ENCODE results near the gene PNMA8B. TPM values are rescaled to one million over a fixed set of nuclear protein-coding genes. Genes with fewer than 3 reads are reported as not detected.

PNMA8B gene
- total and polyA plus RNA-seq, 9 donors, result 1.8 to 4.3 (median 3.5) TPM

DNA sequence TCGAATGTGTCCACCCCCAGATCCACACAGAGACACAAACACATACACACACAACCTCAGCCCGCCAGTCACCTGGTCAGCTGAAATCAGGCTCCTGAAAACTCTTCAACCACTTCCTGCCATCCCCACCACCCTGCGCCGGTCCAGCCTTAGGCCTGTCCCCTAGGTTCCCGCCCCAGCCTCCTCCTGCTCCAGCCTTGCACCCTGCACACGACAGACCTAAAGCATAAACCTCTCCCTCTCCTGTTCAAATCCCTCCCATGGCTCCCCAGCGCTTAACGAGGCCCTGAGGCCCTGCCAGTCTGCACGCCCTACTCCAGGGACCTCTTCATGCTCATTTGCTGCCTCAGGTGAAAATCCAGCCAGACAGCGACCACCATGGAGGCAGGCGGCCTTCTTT, 7.1 kb downstream of the PNMA8B start:
- WGBS (ENCODE audit: insufficient coverage), result 46% methylated on average over 9 of the region's 11 CpGs
- Histone ChIP-seq H3K27me3 (ENCODE audit: control insufficient read depth, insufficient read depth, low read length) (peaks cover 39% of the 10 kb centered on the region), H3K27ac (ENCODE audit: low read length) (no peak overlapping the region), H3K9me3 (replicated peaks; ENCODE audit: control insufficient read depth, low read depth, low read length) (no peaks in the 10 kb centered on the region), H3K4me3 (ENCODE audit: low read length) (no peak overlapping the region), H3K36me3 (ENCODE audit: control insufficient read depth, insufficient read depth, low read length) (no peaks in the 10 kb centered on the region), H3K4me1 (ENCODE audit: control insufficient read depth, insufficient read depth, low read length) (peaks cover 47% of the 10 kb centered on the region)
- peak; percentile 22 for DNase-seq

DNA sequence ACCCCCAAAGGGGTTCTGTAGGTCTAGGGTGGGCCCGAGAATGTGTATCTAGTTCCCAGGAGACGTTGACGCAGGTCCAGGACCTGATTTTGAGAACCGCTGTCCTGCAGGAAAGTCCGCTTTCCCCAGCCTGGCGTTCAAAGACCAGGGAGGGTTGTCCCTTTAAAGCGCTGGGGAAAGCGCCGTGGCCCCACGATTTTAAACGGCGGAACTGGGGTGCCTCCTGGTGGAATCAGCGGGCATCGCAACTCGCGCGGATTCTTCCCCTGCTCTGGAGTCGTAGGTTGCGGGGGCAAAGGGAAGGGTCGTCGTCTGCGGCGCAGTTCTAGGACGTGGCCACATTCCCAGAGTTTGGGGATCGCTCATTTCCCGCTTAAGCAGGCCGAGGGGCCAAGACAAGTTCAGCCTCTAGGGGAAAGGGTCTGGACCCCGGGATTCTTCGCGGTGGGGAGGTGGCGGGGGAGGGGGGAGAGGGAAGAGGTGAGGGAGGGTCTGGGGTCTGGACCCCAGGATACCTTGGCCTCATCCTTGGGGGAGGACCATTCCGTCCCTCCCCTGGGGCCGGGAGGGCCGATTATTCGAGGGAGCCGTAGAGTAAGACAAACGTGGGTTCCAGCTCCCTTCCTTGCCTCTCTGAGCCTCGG, 7.7 kb downstream of the PNMA8B start:
- under 1% methylated on average over 27 of the region's 38 CpGs for WGBS (ENCODE audit: insufficient coverage)
- peak; percentile 86 for DNase-seq
- peak overlapping the region; percentile 31 for H3K27ac ChIP-seq (ENCODE audit: low read length)
- H3K9me3 ChIP-seq (replicated peaks; ENCODE audit: control insufficient read depth, low read depth, low read length), result no peaks in the 10 kb centered on the region
- H3K27me3 ChIP-seq (ENCODE audit: control insufficient read depth, insufficient read depth, low read length), result peaks cover 36% of the 10 kb centered on the region
- no peaks in the 10 kb centered on the region for H3K36me3 ChIP-seq (ENCODE audit: control insufficient read depth, insufficient read depth, low read length)
- peaks cover 44% of the 10 kb centered on the region for H3K4me1 ChIP-seq (ENCODE audit: control insufficient read depth, insufficient read depth, low read length)
- H3K4me3 ChIP-seq (ENCODE audit: low read length), result peak overlapping the region; percentile 50

DNA sequence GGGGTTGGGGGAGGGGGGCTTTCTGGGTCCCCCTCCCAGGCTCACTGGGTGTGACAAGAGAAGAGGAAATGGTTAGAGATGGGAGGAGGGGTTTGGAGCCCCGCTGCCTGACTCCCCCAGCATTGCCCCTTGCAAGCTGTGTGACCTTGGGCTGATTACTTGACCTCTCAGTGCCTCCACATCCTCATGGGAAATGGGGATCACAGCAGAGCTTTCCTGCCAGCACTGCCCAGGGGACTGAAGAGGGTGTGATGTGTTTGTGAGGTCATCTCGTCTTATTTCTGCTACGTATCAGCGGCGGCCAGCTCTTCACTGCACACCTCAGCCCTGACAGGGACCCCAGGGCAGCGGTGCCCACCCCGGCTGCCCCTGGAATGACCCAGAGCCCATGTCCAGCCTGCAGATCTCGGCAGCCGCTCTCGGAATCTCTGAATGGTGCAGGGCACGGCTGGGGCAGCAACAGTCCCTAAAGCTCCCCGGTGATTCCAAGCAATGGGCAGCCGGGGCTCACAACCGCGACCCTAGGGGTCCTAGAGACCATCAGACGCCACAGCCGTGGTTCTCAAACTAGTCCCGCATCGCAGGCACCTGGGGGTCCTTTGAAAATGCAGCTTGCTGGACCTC, 8.4 kb downstream of the PNMA8B start:
- Histone ChIP-seq H3K4me1 (ENCODE audit: control insufficient read depth, insufficient read depth, low read length) (peaks cover 43% of the 10 kb centered on the region), H3K27ac (ENCODE audit: low read length) (peak overlapping the region; percentile 31), H3K27me3 (ENCODE audit: control insufficient read depth, insufficient read depth, low read length) (peaks cover 34% of the 10 kb centered on the region), H3K4me3 (ENCODE audit: low read length) (peak overlapping the region; percentile 50), H3K9me3 (replicated peaks; ENCODE audit: control insufficient read depth, low read depth, low read length) (no peaks in the 10 kb centered on the region), H3K36me3 (ENCODE audit: control insufficient read depth, insufficient read depth, low read length) (no peaks in the 10 kb centered on the region)
- peak; percentile 38 for DNase-seq
- WGBS (ENCODE audit: insufficient coverage), result 8% methylated on average over 18 of the region's 19 CpGs

DNA sequence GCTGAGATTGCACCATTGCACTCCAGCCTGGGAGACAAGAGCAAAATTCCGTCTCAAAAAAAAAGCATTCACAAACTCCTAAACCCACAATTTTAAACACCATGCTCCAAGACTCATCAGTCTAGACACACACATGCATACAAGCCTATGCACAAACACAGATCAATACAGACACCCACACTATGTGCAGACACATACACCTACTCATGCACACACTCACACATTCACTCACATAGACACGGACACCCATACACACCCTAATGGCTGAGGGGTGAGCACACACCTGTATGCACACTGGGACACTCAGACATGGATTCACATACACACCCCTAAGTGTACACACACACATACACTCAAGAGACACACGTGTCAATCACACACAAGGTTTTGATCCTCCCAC, 9.3 kb downstream of the PNMA8B start:
- H3K9me3 ChIP-seq (replicated peaks; ENCODE audit: control insufficient read depth, low read depth, low read length), result no peaks in the 10 kb centered on the region
- 86% methylated on average over 3 of the region's 3 CpGs for WGBS (ENCODE audit: insufficient coverage)
- H3K27ac ChIP-seq (ENCODE audit: low read length), result no peak overlapping the region
- no peak overlapping the region for H3K4me3 ChIP-seq (ENCODE audit: low read length)
- H3K36me3 ChIP-seq (ENCODE audit: control insufficient read depth, insufficient read depth, low read length), result no peaks in the 10 kb centered on the region
- peaks cover 48% of the 10 kb centered on the region for H3K4me1 ChIP-seq (ENCODE audit: control insufficient read depth, insufficient read depth, low read length)
- DNase-seq, result no peak
- H3K27me3 ChIP-seq (ENCODE audit: control insufficient read depth, insufficient read depth, low read length), result peaks cover 26% of the 10 kb centered on the region

DNA sequence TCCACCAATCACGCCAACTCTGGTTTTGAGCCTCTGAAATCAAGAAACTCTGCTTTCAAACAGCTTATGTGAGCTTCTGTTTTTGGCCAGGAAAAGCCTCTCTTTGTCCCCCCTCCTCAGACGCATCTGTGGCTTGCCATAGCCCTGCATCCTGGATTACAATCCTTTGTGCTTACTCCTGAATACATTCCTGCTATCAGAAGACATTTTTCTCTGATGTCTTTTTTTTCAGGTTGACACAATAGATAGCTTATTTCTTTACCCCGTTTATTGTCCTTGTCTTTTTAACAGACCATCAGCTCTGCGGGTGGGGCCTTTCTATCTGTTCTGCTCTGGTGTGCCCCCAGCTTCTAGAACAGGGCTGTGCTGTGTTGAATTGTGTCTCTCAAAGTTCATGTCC, 11.0 kb downstream of the PNMA8B start:
- H3K4me1 ChIP-seq (ENCODE audit: control insufficient read depth, insufficient read depth, low read length), result peaks cover 56% of the 10 kb centered on the region
- H3K27ac ChIP-seq (ENCODE audit: low read length), result no peak overlapping the region
- H3K9me3 ChIP-seq (replicated peaks; ENCODE audit: control insufficient read depth, low read depth, low read length), result no peaks in the 10 kb centered on the region
- peaks cover 19% of the 10 kb centered on the region for H3K27me3 ChIP-seq (ENCODE audit: control insufficient read depth, insufficient read depth, low read length)
- peak; percentile 35 for DNase-seq
- no peaks in the 10 kb centered on the region for H3K36me3 ChIP-seq (ENCODE audit: control insufficient read depth, insufficient read depth, low read length)
- no peak overlapping the region for H3K4me3 ChIP-seq (ENCODE audit: low read length)
- 41% methylated on average over 3 of the region's 4 CpGs for WGBS (ENCODE audit: insufficient coverage)

DNA sequence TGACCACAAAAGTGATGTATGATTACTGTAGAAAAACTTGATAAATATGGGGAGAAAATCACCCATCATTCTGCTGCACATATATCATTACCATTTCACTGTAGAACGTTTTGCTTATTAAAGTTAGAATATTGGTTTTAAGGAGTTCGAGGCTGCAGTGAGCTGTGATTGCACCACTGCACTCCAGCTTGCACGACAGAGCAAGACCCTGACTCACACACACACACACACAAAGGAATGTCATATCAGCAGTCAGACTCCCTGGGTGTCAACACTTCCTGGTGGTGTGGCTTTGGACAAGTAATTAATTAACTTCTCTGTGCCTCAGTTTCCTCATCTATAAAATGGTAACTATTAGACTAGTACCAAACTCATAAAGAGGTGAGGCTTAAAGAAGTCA, 13.0 kb downstream of the PNMA8B start:
- Histone ChIP-seq H3K4me1 (ENCODE audit: control insufficient read depth, insufficient read depth, low read length) (peaks cover 53% of the 10 kb centered on the region), H3K27ac (ENCODE audit: low read length) (peak overlapping the region; percentile 99), H3K27me3 (ENCODE audit: control insufficient read depth, insufficient read depth, low read length) (peaks cover 3% of the 10 kb centered on the region), H3K36me3 (ENCODE audit: control insufficient read depth, insufficient read depth, low read length) (no peaks in the 10 kb centered on the region), H3K4me3 (ENCODE audit: low read length) (no peak overlapping the region), H3K9me3 (replicated peaks; ENCODE audit: control insufficient read depth, low read depth, low read length) (no peaks in the 10 kb centered on the region)
- DNase-seq, result no peak
- no CpG with 5 or more reads among the region's 3 CpGs for WGBS (ENCODE audit: insufficient coverage)

DNA sequence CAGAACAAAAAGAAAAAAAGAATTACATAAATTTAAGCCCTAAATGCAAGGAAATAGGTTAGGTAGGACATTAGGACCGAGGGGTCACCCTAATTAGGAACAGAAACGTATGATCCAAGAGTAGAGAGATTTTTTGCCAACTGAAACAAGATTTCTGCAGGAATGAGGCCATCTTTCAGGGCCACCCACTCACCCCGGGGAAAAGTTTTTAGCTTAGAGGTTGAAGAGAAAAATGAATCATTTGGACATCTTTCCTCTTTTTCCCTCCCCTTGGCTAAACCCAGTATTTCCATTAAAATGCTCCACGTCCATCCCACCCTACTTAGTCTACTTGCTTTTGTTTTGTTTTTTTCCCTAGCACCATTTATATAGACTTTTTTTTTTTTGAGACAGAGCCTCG, 13.7 kb downstream of the PNMA8B start:
- WGBS (ENCODE audit: insufficient coverage), result 33% methylated on average over 1 of the region's 5 CpGs
- Histone ChIP-seq H3K4me3 (ENCODE audit: low read length) (no peak overlapping the region), H3K36me3 (ENCODE audit: control insufficient read depth, insufficient read depth, low read length) (no peaks in the 10 kb centered on the region), H3K27me3 (ENCODE audit: control insufficient read depth, insufficient read depth, low read length) (no peaks in the 10 kb centered on the region), H3K9me3 (replicated peaks; ENCODE audit: control insufficient read depth, low read depth, low read length) (no peaks in the 10 kb centered on the region), H3K27ac (ENCODE audit: low read length) (peak overlapping the region; percentile 99), H3K4me1 (ENCODE audit: control insufficient read depth, insufficient read depth, low read length) (peaks cover 47% of the 10 kb centered on the region)
- DNase-seq, result peak; percentile 98

DNA sequence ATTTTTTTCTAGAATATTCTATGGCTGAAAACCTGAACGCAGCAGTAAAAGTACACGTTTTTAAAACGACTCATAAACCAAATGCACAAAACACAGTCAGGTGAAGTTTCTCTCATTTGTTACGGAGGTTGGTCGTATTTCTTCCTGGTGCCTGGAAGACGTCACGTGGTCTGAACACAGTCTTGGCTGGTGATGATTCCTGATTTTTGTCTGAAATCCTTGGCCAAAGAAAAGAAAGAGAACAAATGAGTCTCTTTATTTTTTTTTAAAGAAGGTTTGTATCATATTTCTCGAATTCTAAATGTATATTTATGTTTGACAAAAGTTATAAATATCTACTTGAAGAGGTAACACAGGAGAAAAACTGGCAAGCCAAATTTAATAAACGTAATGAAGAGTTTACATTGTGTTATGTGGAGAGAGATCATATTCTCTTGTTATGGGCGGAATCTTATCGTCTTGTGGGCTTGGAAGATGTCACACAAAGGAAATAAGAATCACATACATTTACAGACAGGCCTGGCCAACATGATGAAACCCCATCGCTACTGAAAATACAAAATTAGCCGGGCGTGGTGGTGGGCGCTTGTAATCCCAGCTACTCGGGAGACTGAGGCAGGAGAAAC, 14.3 kb downstream of the PNMA8B start:
- Histone ChIP-seq H3K27me3 (ENCODE audit: control insufficient read depth, insufficient read depth, low read length) (no peaks in the 10 kb centered on the region), H3K4me1 (ENCODE audit: control insufficient read depth, insufficient read depth, low read length) (peaks cover 46% of the 10 kb centered on the region), H3K4me3 (ENCODE audit: low read length) (no peak overlapping the region), H3K27ac (ENCODE audit: low read length) (peak overlapping the region; percentile 99), H3K36me3 (ENCODE audit: control insufficient read depth, insufficient read depth, low read length) (no peaks in the 10 kb centered on the region), H3K9me3 (replicated peaks; ENCODE audit: control insufficient read depth, low read depth, low read length) (no peaks in the 10 kb centered on the region)
- 31% methylated on average over 4 of the region's 16 CpGs for WGBS (ENCODE audit: insufficient coverage)
- peak; percentile 91 for DNase-seq

DNA sequence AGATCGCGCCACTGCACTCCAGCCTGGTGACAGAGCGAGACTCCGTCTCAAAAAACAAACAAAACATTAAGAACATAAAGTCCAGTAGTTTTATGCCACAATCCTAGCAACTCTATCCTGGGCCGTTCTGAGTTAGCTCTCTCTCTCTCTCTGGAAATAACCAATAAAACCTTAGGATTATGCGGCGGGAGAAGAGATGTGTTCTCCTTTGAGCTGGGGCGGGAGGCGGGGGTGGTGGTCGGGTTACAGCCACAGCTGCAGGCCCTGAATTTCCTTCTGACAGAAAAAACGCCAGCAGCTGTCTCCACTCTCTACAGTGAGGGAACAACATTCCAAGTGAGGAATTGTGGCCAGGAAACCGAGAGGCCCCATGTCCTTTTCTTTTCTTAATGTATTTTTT, 15.3 kb downstream of the PNMA8B start:
- Histone ChIP-seq H3K4me3 (ENCODE audit: low read length) (peak overlapping the region; percentile 5), H3K9me3 (replicated peaks; ENCODE audit: control insufficient read depth, low read depth, low read length) (no peaks in the 10 kb centered on the region), H3K36me3 (ENCODE audit: control insufficient read depth, insufficient read depth, low read length) (no peaks in the 10 kb centered on the region), H3K27me3 (ENCODE audit: control insufficient read depth, insufficient read depth, low read length) (no peaks in the 10 kb centered on the region), H3K27ac (ENCODE audit: low read length) (peak overlapping the region; percentile 99), H3K4me1 (ENCODE audit: control insufficient read depth, insufficient read depth, low read length) (peaks cover 48% of the 10 kb centered on the region)
- DNase-seq, result peak; percentile 99
- no CpG with 5 or more reads among the region's 12 CpGs for WGBS (ENCODE audit: insufficient coverage)

DNA sequence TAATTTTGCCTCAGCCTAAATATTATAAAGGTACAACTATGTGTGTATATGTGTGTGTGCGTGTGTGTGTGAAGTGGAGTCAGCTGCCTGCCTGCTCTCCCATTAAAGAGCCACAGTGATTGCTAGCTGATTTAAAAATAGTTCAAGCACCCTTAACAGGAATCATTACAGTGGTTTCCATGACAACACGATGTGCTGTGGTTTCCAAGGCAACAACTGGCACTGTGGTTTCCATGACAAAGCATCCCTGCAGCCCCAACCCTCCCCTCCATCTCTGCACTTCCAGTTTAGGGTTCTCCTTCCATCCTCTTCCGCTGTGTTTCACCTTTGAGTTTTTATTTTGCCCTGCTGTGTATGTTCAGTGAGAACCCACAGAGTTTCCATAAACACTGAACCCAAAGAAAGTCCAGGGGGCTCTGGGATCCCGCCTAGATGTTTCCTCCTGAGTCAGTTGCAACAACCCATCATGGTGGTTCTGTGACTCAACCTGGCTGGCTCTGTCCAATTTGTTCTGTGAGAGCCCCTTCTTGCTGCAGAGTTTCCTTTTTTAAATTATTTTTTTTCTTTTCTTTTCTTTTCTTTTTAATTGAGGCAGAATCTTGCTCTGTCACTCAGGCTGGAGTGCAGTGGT, 17.2 kb downstream of the PNMA8B start:
- peak; percentile 84 for DNase-seq
- H3K9me3 ChIP-seq (replicated peaks; ENCODE audit: control insufficient read depth, low read depth, low read length), result no peaks in the 10 kb centered on the region

More for the DNA sequence above, 17.2 kb downstream of the PNMA8B start:
- H3K27ac ChIP-seq (ENCODE audit: low read length), result peak overlapping the region; percentile 79
- no peak overlapping the region for H3K4me3 ChIP-seq (ENCODE audit: low read length)
- no peaks in the 10 kb centered on the region for H3K27me3 ChIP-seq (ENCODE audit: control insufficient read depth, insufficient read depth, low read length)
- WGBS (ENCODE audit: insufficient coverage), result 47% methylated on average over 3 of the region's 4 CpGs
- H3K36me3 ChIP-seq (ENCODE audit: control insufficient read depth, insufficient read depth, low read length), result no peaks in the 10 kb centered on the region
- peaks cover 46% of the 10 kb centered on the region for H3K4me1 ChIP-seq (ENCODE audit: control insufficient read depth, insufficient read depth, low read length)
